Tibial artery (tissue), 4 donors: Measurements from ENCODE around the gene CSRNP3.

ENCODE experiments used
- DNase-seq, 2 donors: peaks; one replicate each; pipeline ENCODE4 v3.0.0-alpha.2; 2019
- H3K27ac ChIP-seq, 2 donors: fragments of 200-600 bp; sonication (generic) in 1 of 2; 1 replicate in 1 of 2; 2 replicates in 1 of 2; pipeline ENCODE4 v1.5.1; 2018 to 2019; ENCODE audit warnings: mild to moderate bottlenecking in 1 of 2
- H3K27me3 ChIP-seq, 2 donors: fragments of 200-600 bp; sonication (generic) in 1 of 2; one replicate each; pipeline versions ENCODE4 v1.5.1 to v1.6.0; 2016 to 2019
- H3K36me3 ChIP-seq, 3 donors: fragments of 200-600 bp; sonication (generic) in 2 of 3; one replicate each; pipeline ENCODE4 v1.5.1; 2016 to 2019; ENCODE audit warnings: mild to moderate bottlenecking in 2 of 3
- H3K4me1 ChIP-seq, 4 donors: fragments of 200-600 bp; sonication (generic) in 2 of 4; 1 replicate in 3 of 4; 2 replicates in 1 of 4; pipeline ENCODE4 v1.5.1; 2016 to 2019
- H3K4me3 ChIP-seq, 2 donors: fragments of 200-600 bp; sonication (generic) in 1 of 2; 1 replicate in 1 of 2; 2 replicates in 1 of 2; pipeline ENCODE4 v1.5.1; 2018 to 2019; ENCODE audit warnings: mild to moderate bottlenecking in 2 of 2
- H3K9me3 ChIP-seq, 3 donors: fragments of 200-600 bp; sonication (generic) in 1 of 3; one replicate each; pipeline ENCODE4 v1.5.1; 2016 to 2019
- intact Hi-C: fragments of 100-400 bp; cut with DNase I; formaldehyde crosslinking; loops from one replicate; pipeline ENCODE4 v1.15.0; 2023; ENCODE audit warnings: low total_unique reads
- TF ChIP-seq, protein P1 (sequence below), 2 experiments: fragments of 200-600 bp in 1 of 2; fragments of 450-650 bp in 1 of 2; IDR thresholded peaks; one replicate each; pipeline ENCODE4 v1.5.1; 2017 to 2019; ENCODE audit warnings: antibody characterized with exemption in 2 of 2, mild to moderate bottlenecking in 1 of 2, moderate library complexity in 1 of 2

CSRNP3 gene

DNA sequence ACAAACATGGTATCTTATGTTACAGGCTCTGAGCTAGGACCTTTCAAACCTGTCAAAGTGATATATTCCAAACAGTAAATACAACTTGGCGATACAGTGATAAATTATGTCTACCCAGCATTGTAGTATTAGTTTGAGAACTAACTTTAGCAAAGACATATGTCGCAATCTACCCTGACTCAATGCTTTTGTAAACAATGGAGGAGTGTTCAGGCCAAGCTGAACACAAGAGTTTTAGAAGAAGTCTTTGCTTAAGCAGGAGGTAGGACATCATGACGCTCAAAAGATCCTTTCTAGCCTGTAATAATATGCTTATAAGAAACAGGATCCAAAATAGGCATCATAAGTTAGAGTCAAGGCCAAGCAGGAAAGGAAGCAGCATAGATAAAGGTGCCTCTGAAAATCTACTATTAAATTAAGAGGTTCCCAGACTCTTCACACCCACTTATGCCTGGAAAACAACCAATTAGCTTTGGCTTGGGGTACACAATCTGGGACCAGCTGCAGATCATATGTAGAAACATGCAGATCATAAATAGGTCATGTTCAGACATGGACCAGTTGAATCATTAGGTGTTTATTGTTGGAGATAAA is 132.5 kb downstream of the CSRNP3 start:
- Histone ChIP-seq H3K27me3 (no peaks in the 10 kb centered on the region), H3K4me1 (peaks cover 0 to 14% (median 6%) of the 10 kb centered on the region in 4 donors), H3K4me3 (no peak overlapping the region), H3K36me3 (no peaks in the 10 kb centered on the region), H3K27ac (no peak overlapping the region), H3K9me3 (no peaks in the 10 kb centered on the region)
- intact Hi-C loops = no loop called here
- TF ChIP-seq, protein P1, sequence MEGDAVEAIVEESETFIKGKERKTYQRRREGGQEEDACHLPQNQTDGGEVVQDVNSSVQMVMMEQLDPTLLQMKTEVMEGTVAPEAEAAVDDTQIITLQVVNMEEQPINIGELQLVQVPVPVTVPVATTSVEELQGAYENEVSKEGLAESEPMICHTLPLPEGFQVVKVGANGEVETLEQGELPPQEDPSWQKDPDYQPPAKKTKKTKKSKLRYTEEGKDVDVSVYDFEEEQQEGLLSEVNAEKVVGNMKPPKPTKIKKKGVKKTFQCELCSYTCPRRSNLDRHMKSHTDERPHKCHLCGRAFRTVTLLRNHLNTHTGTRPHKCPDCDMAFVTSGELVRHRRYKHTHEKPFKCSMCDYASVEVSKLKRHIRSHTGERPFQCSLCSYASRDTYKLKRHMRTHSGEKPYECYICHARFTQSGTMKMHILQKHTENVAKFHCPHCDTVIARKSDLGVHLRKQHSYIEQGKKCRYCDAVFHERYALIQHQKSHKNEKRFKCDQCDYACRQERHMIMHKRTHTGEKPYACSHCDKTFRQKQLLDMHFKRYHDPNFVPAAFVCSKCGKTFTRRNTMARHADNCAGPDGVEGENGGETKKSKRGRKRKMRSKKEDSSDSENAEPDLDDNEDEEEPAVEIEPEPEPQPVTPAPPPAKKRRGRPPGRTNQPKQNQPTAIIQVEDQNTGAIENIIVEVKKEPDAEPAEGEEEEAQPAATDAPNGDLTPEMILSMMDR (IDR thresholded peaks at IDR 0.05) = no peak
- DNase-seq = no peak

DNA sequence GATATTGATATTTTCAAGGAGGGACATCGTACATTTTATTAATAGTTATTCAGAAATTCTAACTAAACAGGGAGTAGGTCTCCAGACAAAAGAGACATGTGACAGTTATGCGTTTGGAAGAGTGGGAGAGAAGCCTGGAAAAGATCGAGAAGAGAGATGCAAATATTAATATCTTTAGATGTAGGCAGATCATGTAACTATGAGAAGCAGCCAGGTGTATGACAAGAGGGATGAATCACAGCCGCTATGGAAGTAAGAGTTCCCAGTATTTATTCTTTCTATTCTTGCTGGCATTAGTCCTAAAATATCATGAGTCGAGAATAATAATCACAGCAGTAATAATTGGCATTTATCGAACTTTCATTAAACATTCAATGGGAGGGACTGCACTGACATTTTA is 140.2 kb downstream of the CSRNP3 start:
- Histone ChIP-seq H3K4me3 (no peak overlapping the region), H3K4me1 (no peaks in the 10 kb centered on the region), H3K27me3 (no peaks in the 10 kb centered on the region), H3K36me3 (no peaks in the 10 kb centered on the region), H3K9me3 (no peaks in the 10 kb centered on the region), H3K27ac (no peak overlapping the region)
- TF ChIP-seq, protein P1 (IDR thresholded peaks at IDR 0.05) = no peak
- intact Hi-C loops = no loop called here
- no peak for DNase-seq

DNA sequence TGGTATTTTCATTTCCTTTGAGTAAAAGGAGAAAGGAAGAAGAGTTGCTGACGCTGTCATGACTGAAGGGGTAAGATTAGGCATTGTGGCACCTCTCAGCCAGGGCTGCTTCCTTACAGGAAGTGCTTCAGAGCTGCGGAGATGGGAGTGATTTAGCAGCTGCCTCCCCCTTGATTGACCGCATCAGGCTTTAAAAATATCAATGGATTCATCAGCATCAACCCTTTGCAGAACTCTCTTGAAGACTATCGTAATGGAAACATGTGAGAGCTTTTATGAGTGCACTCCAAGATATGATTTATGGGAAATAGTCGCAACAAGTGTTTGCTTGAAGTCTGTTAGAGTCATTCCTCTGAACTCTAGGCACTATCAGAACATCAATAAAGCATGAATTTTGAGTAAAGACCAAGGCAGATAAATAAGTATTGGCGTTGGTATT is 141.1 kb downstream of the CSRNP3 start:
- H3K36me3 ChIP-seq = no peaks in the 10 kb centered on the region
- intact Hi-C loops = no loop called here
- DNase-seq = no peak
- TF ChIP-seq, protein P1 (IDR thresholded peaks at IDR 0.05) = no peak
- H3K9me3 ChIP-seq = no peaks in the 10 kb centered on the region
- H3K27ac ChIP-seq = no peak overlapping the region
- H3K4me3 ChIP-seq = no peak overlapping the region
- H3K27me3 ChIP-seq = no peaks in the 10 kb centered on the region
- no peaks in the 10 kb centered on the region for H3K4me1 ChIP-seq

DNA sequence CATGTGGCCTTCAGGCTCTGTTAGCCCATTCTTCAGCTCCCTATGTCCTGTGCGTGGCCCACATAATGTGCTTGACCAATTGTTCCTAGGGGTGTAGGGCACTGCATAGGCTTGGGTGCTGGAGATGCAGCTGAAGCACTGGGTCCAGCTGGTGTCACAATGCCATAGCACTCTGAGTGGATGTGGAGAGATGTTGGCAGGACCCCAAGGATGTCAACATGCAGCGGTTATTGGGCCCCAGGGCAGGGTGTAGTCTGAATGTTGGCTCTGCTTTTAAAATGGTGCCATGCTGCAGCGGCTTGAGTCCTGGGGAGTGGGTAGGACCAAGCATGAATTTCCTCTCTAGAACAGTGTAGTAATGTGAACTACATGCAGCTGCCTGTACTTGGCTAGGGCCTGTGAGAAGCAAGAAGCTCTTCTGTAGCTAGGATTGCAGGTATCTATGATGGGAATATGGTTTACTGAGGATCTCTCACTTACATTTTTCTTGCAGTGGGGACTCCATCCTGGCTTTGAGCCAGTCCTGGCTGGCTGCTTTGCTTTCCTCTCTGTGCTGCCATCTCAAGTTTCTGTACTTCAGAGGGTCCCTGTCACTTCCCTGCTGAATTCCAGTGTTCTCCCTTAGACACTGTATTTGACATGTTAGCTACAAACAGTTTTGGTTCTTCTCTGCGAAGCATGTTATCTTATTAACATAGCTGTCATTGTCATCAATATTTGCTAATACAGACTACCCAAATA is 148.4 kb downstream of the CSRNP3 start:
- intact Hi-C loops = no loop called here
- DNase-seq = no peak

DNA sequence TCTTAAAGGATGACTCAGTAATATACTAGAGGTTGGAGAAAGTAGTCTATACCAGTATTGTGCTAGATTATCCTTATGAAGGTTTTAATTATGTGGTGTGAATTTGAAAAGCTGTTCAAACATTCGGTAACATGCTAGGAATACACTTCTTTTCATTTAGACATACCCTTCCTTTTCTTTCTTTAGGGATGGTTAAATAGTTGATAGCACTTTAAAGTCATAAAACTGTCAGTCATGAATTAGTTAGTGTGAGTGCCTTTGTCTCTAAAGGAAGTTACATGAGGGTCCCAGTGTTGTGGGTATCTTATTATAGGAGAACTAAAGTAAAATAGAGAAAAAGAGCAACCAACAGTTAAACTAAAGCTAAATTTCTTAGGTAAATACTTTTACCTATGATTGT is 149.3 kb downstream of the CSRNP3 start:
- DNase-seq = no peak
- no peak overlapping the region for H3K27ac ChIP-seq
- H3K36me3 ChIP-seq = no peaks in the 10 kb centered on the region
- TF ChIP-seq, protein P1 (IDR thresholded peaks at IDR 0.05) = no peak
- H3K27me3 ChIP-seq = no peaks in the 10 kb centered on the region
- no peak overlapping the region for H3K4me3 ChIP-seq
- peaks cover 0 to 14% (median 4%) of the 10 kb centered on the region in 4 donors for H3K4me1 ChIP-seq
- H3K9me3 ChIP-seq = no peaks in the 10 kb centered on the region
- intact Hi-C loops = no loop called here

More for the DNA sequence above, 148.4 kb downstream of the CSRNP3 start:
- no peak overlapping the region for H3K27ac ChIP-seq
- no peaks in the 10 kb centered on the region for H3K9me3 ChIP-seq
- TF ChIP-seq, protein P1 (IDR thresholded peaks at IDR 0.05) = no peak
- no peaks in the 10 kb centered on the region for H3K36me3 ChIP-seq
- peaks cover 0 to 14% (median 4%) of the 10 kb centered on the region in 4 donors for H3K4me1 ChIP-seq
- no peaks in the 10 kb centered on the region for H3K27me3 ChIP-seq
- no peak overlapping the region for H3K4me3 ChIP-seq
